CD4-positive, alpha-beta T cell treated with Interleukin-6 for 4 hours (primary cell): ENCODE measurements around the gene HIF3A.
"Not testable (repeated sequence)": the region's sequence is repeated elsewhere in the genome, so short reads cannot be mapped to it uniquely, and the experiment has no call there.

Source experiments
- DNase-seq: peaks from one replicate; pipeline ENCODE4 v3.0.0-alpha.2; 2020; ENCODE audit warnings: mixed read lengths

HIF3A gene

GRCh38 chr19:46295401-46296201 is 1.2 kb upstream of the HIF3A start:
- DNase-seq: no peak

- no peak for DNase-seq
Observed at GRCh38 chr19:46296202-46296480, 701 bp upstream of the HIF3A start.

GRCh38 chr19:46297700-46298478 is 1.0 kb downstream of the HIF3A start:
- DNase-seq: no peak

- no peak for DNase-seq
Observed at GRCh38 chr19:46298479-46299003, 1.7 kb downstream of the HIF3A start.

DNA sequence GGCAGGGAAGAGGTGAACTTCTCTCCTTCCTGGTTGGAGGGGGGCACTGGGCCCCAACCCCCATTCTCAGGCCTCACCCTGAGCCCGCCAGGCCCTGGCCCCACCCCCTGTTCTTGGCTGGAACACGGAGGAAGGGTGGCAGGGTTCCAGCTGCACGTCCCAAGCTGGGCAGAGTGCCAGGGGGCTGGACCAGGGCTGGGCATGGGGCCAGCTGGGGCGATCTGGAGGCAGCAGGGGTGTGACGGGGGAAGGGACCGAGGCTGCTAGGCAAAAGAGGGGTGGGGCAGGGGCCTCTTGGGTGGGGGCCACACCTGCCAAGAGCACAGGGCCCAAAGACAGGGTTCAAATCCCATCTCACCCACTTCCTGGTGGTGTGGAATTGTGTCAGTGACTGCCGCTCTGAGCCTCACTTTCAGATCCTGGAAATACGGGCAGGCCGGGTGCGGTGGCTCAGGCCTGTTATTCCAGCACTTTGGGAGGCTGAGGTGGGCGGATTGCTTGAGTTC is 2.2 kb downstream of the HIF3A start:
- no peak for DNase-seq

GRCh38 chr19:46299695-46300094 is 2.9 kb downstream of the HIF3A start:
- no peak for DNase-seq

DNA sequence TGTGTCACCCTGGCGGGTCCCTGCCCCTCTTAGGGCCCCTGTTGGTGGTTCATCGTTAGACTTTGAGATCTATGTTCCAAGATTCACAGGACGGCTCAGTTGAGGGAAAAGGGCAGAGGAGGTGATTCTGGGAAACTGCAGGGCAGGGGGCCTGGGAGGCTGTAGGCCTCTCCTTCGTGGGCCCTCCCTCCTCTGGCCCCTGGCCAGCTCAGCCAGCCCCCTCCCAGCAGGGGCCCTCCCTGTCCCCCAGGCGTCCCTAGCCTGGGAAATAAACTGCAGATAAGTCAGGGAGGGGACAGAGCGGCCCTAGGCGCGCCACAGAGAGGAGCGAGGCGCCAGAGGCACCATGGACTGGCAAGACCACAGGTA is 6.5 kb downstream of the HIF3A start:
- no peak for DNase-seq

DNA sequence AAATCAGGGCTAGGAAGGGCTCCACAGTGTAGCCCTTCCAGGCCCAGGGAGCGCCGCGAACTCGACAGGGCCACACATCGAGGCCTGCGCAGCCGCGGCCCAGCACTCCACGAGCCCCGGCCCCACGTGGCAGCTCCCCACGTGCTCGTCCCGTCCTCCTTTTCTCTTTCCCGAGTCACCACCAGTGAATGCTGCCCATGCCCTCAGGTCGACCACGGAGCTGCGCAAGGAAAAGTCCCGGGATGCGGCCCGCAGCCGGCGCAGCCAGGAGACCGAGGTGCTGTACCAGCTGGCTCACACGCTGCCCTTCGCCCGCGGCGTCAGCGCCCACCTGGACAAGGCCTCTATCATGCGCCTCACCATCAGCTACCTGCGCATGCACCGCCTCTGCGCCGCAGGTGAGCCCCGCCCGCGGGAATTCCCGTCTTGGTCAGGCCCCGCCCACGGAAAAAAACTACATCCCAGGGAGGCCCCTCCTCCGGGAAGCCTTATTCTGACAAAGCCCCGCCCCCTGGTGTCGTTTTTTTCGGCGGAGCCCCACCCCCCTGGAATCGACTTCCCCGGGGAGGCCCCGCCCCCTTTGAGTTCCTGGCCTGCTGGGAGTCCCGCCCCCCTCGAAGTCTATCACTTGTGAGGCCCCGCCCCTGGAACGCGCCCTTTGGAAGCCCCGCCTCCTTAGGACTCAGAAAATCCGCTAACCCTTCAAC is 7.0 kb downstream of the HIF3A start:
- DNase-seq: no peak

GRCh38 chr19:46306501-46306900 is 9.7 kb downstream of the HIF3A start:
- DNase-seq: no peak

DNA sequence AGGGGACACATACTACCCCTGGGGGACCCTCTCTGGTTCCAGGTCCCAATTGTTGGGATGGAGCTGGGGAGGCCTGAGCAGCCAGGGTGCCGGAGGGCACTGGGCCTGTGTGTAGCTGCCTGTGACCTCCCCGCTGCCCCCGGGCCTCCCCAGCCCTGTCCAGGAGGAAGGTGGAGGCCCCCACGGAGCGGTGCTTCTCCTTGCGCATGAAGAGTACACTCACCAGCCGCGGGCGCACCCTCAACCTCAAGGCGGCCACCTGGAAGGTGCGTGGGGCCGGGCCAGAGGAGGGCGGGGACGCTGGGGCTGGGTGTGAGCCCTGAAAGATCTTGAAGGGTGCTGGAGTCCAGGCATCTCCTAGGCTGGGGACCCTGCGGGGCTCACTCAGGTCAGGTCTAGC is 11.7 kb downstream of the HIF3A start:
- DNase-seq: no peak

- DNase-seq: no peak
Observed at GRCh38 chr19:46309056-46309455, 12.2 kb downstream of the HIF3A start.

DNA sequence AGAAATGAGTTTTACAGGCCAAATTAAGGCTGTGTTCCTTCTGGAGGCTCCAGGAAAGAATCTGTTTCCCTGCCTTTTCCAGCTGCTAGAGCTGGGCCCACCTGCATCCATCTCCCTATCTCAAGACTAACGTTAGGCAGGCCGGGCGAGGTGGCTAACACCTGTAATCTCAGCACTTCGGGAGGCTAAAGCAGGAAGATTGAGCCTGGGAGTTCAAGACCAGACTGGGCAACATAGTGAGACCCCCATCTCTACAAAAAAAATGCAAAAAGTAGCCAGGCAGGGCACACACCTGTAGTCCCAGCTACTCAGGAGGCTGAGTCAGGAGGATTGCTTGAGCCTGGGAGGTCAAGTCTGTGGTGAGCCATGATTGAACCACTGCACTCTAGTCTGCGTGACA is 14.6 kb downstream of the HIF3A start:
- DNase-seq: no peak

DNA sequence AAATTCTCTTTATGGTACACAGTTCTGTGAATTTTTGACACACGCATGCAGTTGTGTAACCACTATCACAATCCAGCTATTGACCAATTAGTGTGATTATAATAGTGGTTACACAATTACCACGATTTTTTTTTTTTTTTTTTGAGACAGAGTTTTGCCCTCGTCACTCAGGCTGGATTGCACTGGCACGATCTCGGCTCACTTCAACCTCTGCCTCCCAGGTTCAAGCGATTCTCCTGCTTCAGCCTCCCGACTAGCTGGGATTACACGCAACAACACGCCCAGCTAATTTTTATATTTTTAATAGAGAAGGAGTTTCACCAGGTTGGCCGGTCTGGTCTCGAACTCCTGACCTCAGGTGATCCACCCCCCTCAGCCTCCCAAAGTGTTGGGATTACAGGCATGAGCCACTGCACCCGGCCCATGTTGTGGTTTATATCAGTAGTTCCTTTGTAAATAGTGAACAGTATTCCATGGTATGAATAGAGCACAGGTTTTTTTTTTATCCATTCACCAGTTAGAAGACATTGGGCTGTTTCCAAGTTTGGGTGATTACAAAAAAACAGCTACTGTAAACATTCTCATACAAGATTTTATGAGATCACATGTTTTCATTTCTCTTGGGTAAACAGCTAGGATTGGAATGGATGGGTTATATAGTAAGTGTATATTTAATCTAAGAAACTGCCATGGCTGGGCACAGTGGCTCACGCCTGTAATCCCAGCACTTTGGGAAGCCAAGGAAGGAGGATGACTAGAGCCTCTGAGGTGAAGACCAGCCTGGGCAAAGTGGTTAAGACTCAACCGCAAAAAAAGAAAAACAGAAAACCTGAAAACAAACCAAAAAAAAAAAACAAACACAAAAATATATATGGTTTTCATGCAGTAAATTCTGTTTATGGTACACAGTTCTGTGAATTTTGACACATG is 17.0 kb downstream of the HIF3A start:
- not testable (repeated sequence) for DNase-seq

DNA sequence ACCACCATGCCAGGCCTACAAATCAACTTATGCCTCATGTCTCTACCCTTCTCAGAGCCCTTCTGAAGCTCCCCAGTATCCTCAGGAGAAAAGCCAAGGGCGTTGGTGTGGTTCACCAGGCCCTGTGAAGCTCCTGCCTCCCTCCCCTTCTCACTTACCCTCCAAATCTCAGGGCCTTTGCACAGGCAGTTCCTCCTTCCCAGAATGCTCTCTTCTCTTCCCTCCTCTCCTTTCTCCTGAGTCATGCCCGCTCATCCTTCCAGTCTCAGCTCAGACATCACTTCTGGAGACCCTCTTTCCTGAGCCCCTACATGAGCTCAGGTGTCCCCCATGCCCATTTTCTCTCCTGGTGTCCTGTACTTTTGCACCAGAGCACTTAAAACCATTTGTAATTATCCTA is 20.5 kb downstream of the HIF3A start:
- DNase-seq: no peak

- no peak for DNase-seq
Observed at GRCh38 chr19:46319613-46320012, 22.8 kb downstream of the HIF3A start.

DNA sequence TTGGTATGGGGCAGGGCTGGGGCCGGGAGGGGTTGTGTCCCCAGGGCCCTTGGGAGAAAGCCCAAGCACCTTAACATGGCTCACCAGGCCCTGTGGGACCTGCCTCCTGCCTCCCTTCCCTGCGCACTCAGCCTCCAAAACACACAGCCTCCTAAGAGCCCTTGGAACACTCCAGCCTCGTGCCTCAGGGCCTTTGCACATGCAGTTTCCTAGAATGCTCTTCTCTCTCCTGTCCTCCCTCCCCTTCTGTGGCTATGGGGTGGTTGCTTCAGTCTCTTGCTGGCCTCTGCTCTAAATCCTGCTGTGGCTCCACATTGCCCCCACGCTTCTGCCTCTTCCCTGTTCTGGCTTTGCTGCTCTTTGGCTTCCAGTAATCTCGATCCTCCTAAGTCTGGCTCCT is 23.7 kb downstream of the HIF3A start:
- no peak for DNase-seq

DNA sequence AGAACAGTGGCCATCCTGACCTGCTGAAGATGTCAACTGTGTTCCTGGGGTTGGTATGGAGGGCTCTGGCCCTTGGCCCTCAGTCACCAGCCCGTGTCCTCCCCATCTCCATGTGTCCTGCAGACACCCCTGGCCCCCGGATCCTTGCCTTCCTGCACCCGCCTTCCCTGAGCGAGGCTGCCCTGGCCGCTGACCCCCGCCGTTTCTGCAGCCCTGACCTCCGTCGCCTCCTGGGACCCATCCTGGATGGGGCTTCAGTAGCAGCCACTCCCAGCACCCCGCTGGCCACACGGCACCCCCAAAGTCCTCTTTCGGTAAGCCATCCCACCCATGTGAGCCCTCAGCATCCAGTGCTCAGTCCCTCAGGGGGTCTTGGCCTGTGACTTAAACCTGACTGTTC is 24.8 kb downstream of the HIF3A start:
- no peak for DNase-seq

DNA sequence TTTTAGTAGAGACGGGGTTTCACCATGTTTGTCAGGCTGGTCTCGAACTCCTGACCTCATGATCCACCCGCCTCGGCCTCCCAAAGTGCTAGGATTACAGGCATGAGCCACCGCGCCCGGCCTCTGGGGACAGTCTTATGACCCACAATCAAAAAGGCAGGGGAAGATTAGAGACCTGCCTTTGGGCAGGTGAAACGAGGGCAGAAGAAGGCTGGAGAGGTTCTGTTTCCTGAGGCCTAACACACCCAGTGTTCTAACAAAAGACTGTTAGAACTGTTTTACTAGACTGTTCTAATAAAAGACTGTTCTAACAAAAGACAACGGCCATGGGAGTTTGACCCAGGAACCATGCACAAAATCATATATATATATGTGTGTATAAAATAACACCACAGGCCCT is 26.4 kb downstream of the HIF3A start:
- DNase-seq: not testable (repeated sequence)

DNA sequence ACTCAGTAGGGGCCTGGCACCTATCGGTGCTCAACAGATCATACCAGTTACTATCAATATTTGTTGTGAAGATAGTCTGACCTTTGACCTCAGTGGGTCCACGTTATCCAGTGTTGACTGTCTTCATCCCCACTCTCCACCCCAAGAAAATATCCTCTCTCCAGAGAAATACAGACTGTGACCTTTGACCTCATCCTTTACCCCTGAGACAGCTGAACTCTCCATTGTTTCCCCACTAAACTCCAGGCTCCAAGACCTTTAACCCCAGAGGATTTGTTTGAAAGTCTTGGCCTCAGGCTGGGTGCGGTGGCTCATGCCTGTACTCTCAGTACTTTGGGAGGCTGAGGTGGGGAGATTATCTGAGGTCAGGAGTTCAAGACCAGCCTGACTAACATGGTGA is 27.4 kb downstream of the HIF3A start:
- no peak for DNase-seq

DNA sequence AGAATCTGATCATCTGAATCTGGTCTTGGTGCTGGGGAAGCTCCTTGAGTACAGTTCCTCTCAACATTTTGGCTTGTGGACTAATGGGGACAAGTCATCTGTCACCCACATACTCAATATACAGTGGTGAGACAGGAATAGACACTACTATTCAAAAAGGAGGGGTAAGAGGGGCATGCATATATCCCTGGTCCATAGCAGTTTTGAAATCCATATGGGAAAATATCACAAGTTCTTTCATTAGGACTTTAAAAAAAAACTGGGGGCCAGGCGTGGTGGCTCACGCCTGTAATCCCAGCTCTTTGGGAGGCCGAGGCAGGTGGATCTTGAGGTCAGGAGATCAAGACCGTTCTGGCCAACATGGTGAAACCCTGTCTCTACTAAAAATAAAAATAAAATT is 29.8 kb downstream of the HIF3A start:
- DNase-seq: no peak

- no peak for DNase-seq
Observed at GRCh38 chr19:46328079-46328478, 31.2 kb downstream of the HIF3A start.

DNA sequence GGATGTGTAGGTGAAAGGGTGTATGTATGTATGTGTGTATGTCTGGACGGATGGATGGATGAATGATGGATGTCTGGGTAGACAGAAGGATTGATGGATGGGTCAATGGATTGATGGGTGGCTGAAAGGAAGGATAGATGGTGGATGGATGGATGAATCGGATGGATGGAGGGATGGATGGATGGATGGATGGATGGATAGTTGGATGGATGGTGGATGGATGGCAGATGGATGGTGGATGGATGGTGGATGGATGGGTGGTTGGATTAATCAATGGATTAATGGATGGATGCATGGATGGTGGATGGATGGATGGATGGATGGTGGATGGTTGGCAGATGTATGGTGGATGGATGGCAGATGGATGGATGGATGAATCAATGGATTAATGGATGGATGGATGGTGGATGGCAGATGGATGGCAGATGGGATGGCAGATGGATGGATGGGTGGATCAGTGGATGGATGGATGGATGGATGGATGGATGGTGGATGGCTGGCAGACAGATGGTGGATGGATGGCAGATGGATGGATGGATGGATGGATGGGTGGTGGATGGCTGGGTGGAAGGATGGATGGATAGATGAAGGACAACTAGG is 33.6 kb downstream of the HIF3A start:
- no peak for DNase-seq
